HCT116 (cell line): Measurements from ENCODE around the gene TENT4A. TPM values are rescaled to one million over a fixed set of nuclear protein-coding genes. Genes with fewer than 3 reads are reported as not detected.
A peak's percentile ranks its signal among the peaks of the same experiment; 100 is the strongest.

Source experiments
- ATAC-seq: fragments of 200-7000 bp; cut with Tn5 transposase; 2 replicates; pipeline ENCODE4 v1.9.1; 2020; ENCODE audit warnings: mild to moderate bottlenecking, moderate library complexity
- BruUV-seq: library from RNA; stranded (reverse); fragments of 400-500 nt; replicated peaks from 2 replicates; lab custom pipeline; 2021; lab: Mats Ljungman, UMichigan
- CTCF ChIA-PET: fragments of 300-600 bp; sonication (Branson Sonifier 250); formaldehyde crosslinking; loops from one replicate; lab custom pipeline; 2021; ENCODE audit warnings: antibody characterized with exemption; lab: Charles Lee
- POLR2A ChIA-PET: fragments of 300-600, 350-600 bp; sonication (Branson Sonifier 250); formaldehyde crosslinking; loops from one replicate; lab custom pipeline; 2021; ENCODE audit warnings: antibody characterized with exemption; lab: Charles Lee
- RAD21 ChIA-PET, 2 experiments: fragments of 300-600 bp; sonication (Branson Sonifier 250); formaldehyde crosslinking; loops; one replicate each; lab custom pipeline; 2023; ENCODE audit warnings: low total read pairs in 2 of 2; ENCODE audit not compliant: uncharacterized antibody in 2 of 2, unreplicated experiment in 2 of 2, low non-redundant PET in 1 of 2; lab: Charles Lee
- DNase-seq: peaks from one replicate; pipeline ENCODE4 v3.0.0-alpha.2; 2010; ENCODE audit warnings: low read depth, low spot score
- H2AFZ ChIP-seq: fragments of 200-600 bp; shearing (Covaris generic), sonication (generic); 2 replicates; pipeline ENCODE4 v1.6.1; 2017; ENCODE audit warnings: low read depth, mixed run types, mixed read lengths, antibody characterized with exemption, low read length; ENCODE audit not compliant: poor library complexity, severe bottlenecking
- H3K27ac ChIP-seq: 2 replicates; pipeline ENCODE4 v1.5.1; 2012; ENCODE audit warnings: low read depth, low read length
- H3K27me3 ChIP-seq: fragments of 200-600 bp; sonication (generic); 2 replicates; pipeline ENCODE4 v1.6.1; 2016; ENCODE audit warnings: mixed run types, low read length, mixed read lengths; ENCODE audit not compliant: insufficient read depth
- H3K36me3 ChIP-seq, 2 experiments: fragments of 200-500 bp in 1 of 2; fragments of 200-600 bp in 1 of 2; sonication (Bioruptor generic) in 1 of 2; sonication (generic) in 1 of 2; 2 replicates each; pipeline versions ENCODE4 v1.5.1 to v1.6.1; 2014 to 2016; ENCODE audit warnings: low read length in 2 of 2, inconsistent platforms in 1 of 2, mixed read lengths in 1 of 2, mixed run types in 1 of 2; ENCODE audit not compliant: insufficient read depth in 2 of 2, control insufficient read depth in 1 of 2
- H3K4me1 ChIP-seq, 2 experiments: fragments of 200-600 bp in 1 of 2; sonication (generic) in 1 of 2; 2 replicates each; pipeline versions ENCODE4 v1.5.1 to v1.6.1; 2012 to 2017; ENCODE audit warnings: low read length in 2 of 2, inconsistent platforms in 1 of 2, mild to moderate bottlenecking in 1 of 2, mixed read lengths in 1 of 2, mixed run types in 1 of 2, moderate library complexity in 1 of 2; ENCODE audit not compliant: insufficient read depth in 2 of 2, control insufficient read depth in 1 of 2
- H3K4me2 ChIP-seq: fragments of 200-600 bp; sonication (generic); 2 replicates; pipeline ENCODE4 v1.6.1; 2017; ENCODE audit warnings: mixed run types, low read length, mixed read lengths
- H3K4me3 ChIP-seq, 2 experiments: fragments of 200-600 bp in 1 of 2; sonication (generic) in 1 of 2; replicated peaks in 1 of 2; 2 replicates each; pipeline ENCODE4 v1.5.1; 2011 to 2016; ENCODE audit warnings: low read length in 2 of 2, control low read depth in 1 of 2, low read depth in 1 of 2, mild to moderate bottlenecking in 1 of 2, mixed read lengths in 1 of 2, mixed run types in 1 of 2
- H3K79me2 ChIP-seq: fragments of 200-600 bp; sonication (generic); 2 replicates; pipeline ENCODE4 v1.6.1; 2017; ENCODE audit warnings: mild to moderate bottlenecking, mixed run types, low read length, moderate library complexity, mixed read lengths; ENCODE audit not compliant: insufficient read depth
- H3K9ac ChIP-seq: fragments of 200-600 bp; sonication (generic); 2 replicates; pipeline ENCODE4 v1.6.1; 2016; ENCODE audit warnings: low read length, mixed read lengths
- H3K9me2 ChIP-seq: fragments of 200-600 bp; sonication (generic), shearing (Covaris generic); 2 replicates; pipeline ENCODE4 v1.6.1; 2017; ENCODE audit warnings: mixed run types, mild to moderate bottlenecking, moderate library complexity; ENCODE audit not compliant: insufficient read depth
- H3K9me3 ChIP-seq, 2 experiments: fragments of 200-500 bp in 1 of 2; fragments of 200-600 bp in 1 of 2; sonication (Bioruptor generic) in 1 of 2; sonication (generic) in 1 of 2; 2 replicates each; pipeline ENCODE4 v1.6.1; 2014 to 2017; ENCODE audit warnings: low read length in 2 of 2, mixed read lengths in 2 of 2, inconsistent platforms in 1 of 2, low read depth in 1 of 2, mild to moderate bottlenecking in 1 of 2, mixed run types in 1 of 2, moderate library complexity in 1 of 2; ENCODE audit not compliant: control insufficient read depth in 1 of 2, insufficient read depth in 1 of 2
- H4K20me1 ChIP-seq: fragments of 200-600 bp; sonication (generic), shearing (Covaris generic); 2 replicates; pipeline ENCODE4 v1.6.1; 2017; ENCODE audit warnings: mixed run types, mild to moderate bottlenecking, moderate library complexity; ENCODE audit not compliant: insufficient read depth
- CEBPB ChIP-seq: IDR thresholded peaks from 2 replicates; pipeline ENCODE4 v1.6.1; 2012; ENCODE audit warnings: low read depth
- EGR1 ChIP-seq: IDR thresholded peaks from 2 replicates; pipeline ENCODE4 v1.6.1; 2012; ENCODE audit warnings: low read depth
- ELF1 ChIP-seq: IDR thresholded peaks from 2 replicates; pipeline ENCODE4 v1.6.1; 2012; ENCODE audit warnings: low read depth, borderline replicate concordance
- EZH2 ChIP-seq: fragments of 200-600 bp; sonication (generic); IDR thresholded peaks from 2 replicates; pipeline ENCODE4 v1.6.1; 2017; ENCODE audit warnings: antibody characterized with exemption, mixed run types
- EZH2phosphoT487 ChIP-seq: fragments of 200-600 bp; IDR thresholded peaks from 2 replicates; pipeline ENCODE4 v1.6.1; 2018; ENCODE audit warnings: antibody characterized with exemption, borderline replicate concordance
- FOSL1 ChIP-seq: IDR thresholded peaks from 2 replicates; pipeline ENCODE4 v1.6.1; 2012; ENCODE audit warnings: low read depth
- POLR2A ChIP-seq: IDR thresholded peaks from 2 replicates; pipeline ENCODE4 v1.7.0; 2011; ENCODE audit warnings: borderline replicate concordance; ENCODE audit not compliant: insufficient read depth, insufficient read length; ENCODE audit errors: extremely low read depth
- POLR2AphosphoS5 ChIP-seq: IDR thresholded peaks from 2 replicates; pipeline ENCODE4 v1.6.1; 2011; ENCODE audit warnings: mild to moderate bottlenecking, low read depth, low read length, moderate library complexity
- RAD21 ChIP-seq: IDR thresholded peaks from 2 replicates; pipeline ENCODE4 v1.6.1; 2012; ENCODE audit warnings: low read depth, mild to moderate bottlenecking
- SIN3A ChIP-seq: IDR thresholded peaks from 2 replicates; pipeline ENCODE4 v1.6.1; 2012; ENCODE audit warnings: low read depth
- SRF ChIP-seq: IDR thresholded peaks from 2 replicates; pipeline ENCODE4 v1.6.1; 2012; ENCODE audit warnings: low read depth
- TCF7L2 ChIP-seq: IDR thresholded peaks from 2 replicates; pipeline ENCODE4 v1.7.0; 2011; ENCODE audit warnings: borderline replicate concordance, inconsistent platforms; ENCODE audit not compliant: insufficient read depth, insufficient read length; ENCODE audit errors: extremely low read depth
- YY1 ChIP-seq: IDR thresholded peaks from 2 replicates; pipeline ENCODE4 v1.6.1; 2011; ENCODE audit warnings: low read length, low read depth, moderate library complexity, mild to moderate bottlenecking; ENCODE audit not compliant: insufficient replicate concordance; ENCODE audit errors: extremely low read depth
- ZFX ChIP-seq: fragments of 450-650 bp; IDR thresholded peaks from 2 replicates; pipeline ENCODE4 v1.6.1; 2017
- ZNF274 ChIP-seq: fragments of 200-500 bp; sonication (Bioruptor generic); IDR thresholded peaks from 2 replicates; pipeline ENCODE4 v1.6.1; 2014; ENCODE audit warnings: mild to moderate bottlenecking, low read depth, low read length, inconsistent platforms
- intact Hi-C: fragments of 100-400 bp; cut with micrococcal nuclease; formaldehyde crosslinking; loops from 2 replicates; pipeline ENCODE4 v1.10.0; 2022
- total RNA-seq: library from RNA; stranded (reverse); gene quantifications from one replicate; pipeline ENCODE4 v1.2.1, GENCODE V29; 2021; ENCODE audit not compliant: unreplicated experiment
- TF ChIP-seq, protein P1 (sequence below): IDR thresholded peaks from 2 replicates; pipeline ENCODE4 v1.6.1; 2012
- TF ChIP-seq, protein P2 (sequence below): IDR thresholded peaks from 2 replicates; pipeline ENCODE4 v1.6.1; 2011; ENCODE audit warnings: mild to moderate bottlenecking, low read length, moderate library complexity; ENCODE audit not compliant: insufficient replicate concordance; ENCODE audit errors: extremely low read depth

The TENT4A gene
- total RNA-seq, 1 experiment from 2014 or later, result 39.8 TPM

GRCh38 chr5:6770826-6771607 is 57.8 kb downstream of the TENT4A start:
- BruUV-seq, result no TSS peak
- intact Hi-C loops, result no loop called here
- CTCF ChIA-PET, result no interaction called here

GRCh38 chr5:6772886-6773285 is 59.7 kb downstream of the TENT4A start:
- ChIA-PET RAD21 (no interaction called here), CTCF (no interaction called here)
- TF ChIP-seq POLR2AphosphoS5 (no peak), ELF1 (no peak), EGR1 (no peak), ZNF274 (no peak), EZH2 (no peak), RAD21 (no peak), TCF7L2 (no peak), ZFX (no peak), EZH2phosphoT487 (no peak), YY1 (no peak), SIN3A (no peak), POLR2A (no peak)
- TF ChIP-seq, protein P1, sequence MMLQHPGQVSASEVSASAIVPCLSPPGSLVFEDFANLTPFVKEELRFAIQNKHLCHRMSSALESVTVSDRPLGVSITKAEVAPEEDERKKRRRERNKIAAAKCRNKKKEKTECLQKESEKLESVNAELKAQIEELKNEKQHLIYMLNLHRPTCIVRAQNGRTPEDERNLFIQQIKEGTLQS, result no peak
- TF ChIP-seq, protein P2, sequence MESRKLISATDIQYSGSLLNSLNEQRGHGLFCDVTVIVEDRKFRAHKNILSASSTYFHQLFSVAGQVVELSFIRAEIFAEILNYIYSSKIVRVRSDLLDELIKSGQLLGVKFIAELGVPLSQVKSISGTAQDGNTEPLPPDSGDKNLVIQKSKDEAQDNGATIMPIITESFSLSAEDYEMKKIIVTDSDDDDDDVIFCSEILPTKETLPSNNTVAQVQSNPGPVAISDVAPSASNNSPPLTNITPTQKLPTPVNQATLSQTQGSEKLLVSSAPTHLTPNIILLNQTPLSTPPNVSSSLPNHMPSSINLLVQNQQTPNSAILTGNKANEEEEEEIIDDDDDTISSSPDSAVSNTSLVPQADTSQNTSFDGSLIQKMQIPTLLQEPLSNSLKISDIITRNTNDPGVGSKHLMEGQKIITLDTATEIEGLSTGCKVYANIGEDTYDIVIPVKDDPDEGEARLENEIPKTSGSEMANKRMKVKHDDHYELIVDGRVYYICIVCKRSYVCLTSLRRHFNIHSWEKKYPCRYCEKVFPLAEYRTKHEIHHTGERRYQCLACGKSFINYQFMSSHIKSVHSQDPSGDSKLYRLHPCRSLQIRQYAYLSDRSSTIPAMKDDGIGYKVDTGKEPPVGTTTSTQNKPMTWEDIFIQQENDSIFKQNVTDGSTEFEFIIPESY, result no peak

More at GRCh38 chr5:6770826-6771607, 57.8 kb downstream of the TENT4A start:
- no peak for ATAC-seq
- Histone ChIP-seq H3K27ac (no peak overlapping the region), H3K79me2 (no peaks in the 10 kb centered on the region), H3K36me3 (no peaks in the 10 kb centered on the region), H3K4me2 (no peak overlapping the region), H3K9ac (no peak overlapping the region), H4K20me1 (no peaks in the 10 kb centered on the region), H3K27me3 (no peaks in the 10 kb centered on the region), H3K4me1 (peaks cover 13 to 15% of the 10 kb centered on the region in 2 experiments), H3K9me2 (no peaks in the 10 kb centered on the region), H2AFZ (no peak overlapping the region), H3K9me3 (no peaks in the 10 kb centered on the region), H3K4me3 (no peak overlapping the region)
- DNase-seq, result no peak
- POLR2A ChIA-PET, result no interaction called here
- TF ChIP-seq FOSL1 (no peak), ZNF274 (no peak), EGR1 (no peak), SRF (no peak), EZH2 (no peak), CEBPB (no peak)
- RAD21 ChIA-PET, result no interaction called here

More at GRCh38 chr5:6772886-6773285, 59.7 kb downstream of the TENT4A start:
- Histone ChIP-seq H3K4me2 (no peak overlapping the region), H3K9me3 (no peaks in the 10 kb centered on the region), H2AFZ (no peak overlapping the region), H3K36me3 (no peaks in the 10 kb centered on the region), H4K20me1 (no peaks in the 10 kb centered on the region), H3K27me3 (no peaks in the 10 kb centered on the region), H3K9me2 (no peaks in the 10 kb centered on the region), H3K4me1 (no peaks in the 10 kb centered on the region), H3K4me3 (no peak overlapping the region), H3K79me2 (no peaks in the 10 kb centered on the region), H3K9ac (no peak overlapping the region), H3K27ac (no peak overlapping the region)
- BruUV-seq, result no TSS peak
- intact Hi-C loops, result no loop called here
- DNase-seq (no peak), ATAC-seq (0 out of 2 replicates have a peak, but pooled peaks have one; percentile 38)
- POLR2A ChIA-PET, result no interaction called here
